CD4-positive, alpha-beta T cell treated with Interleukin-12 subunit alpha and Interleukin-12 subunit beta, for 1 hour (primary cell): ENCODE results near the gene ANKLE1.
A peak's percentile ranks its signal among the peaks of the same experiment; 100 is the strongest.

Experiments used
- DNase-seq: peaks from one replicate; pipeline ENCODE4 v3.0.0-alpha.2; 2020

The ANKLE1 gene

GRCh38 chr19:17309198-17309964 lies 27.7 kb downstream of the ANKLE1 start, which contains the start of gene DDA1:
Gene DDA1, plus strand, starts transcription at chr19:17309563. Its CDS starts 92 bp downstream, at chr19:17309655.
- peak; percentile 100 for DNase-seq

GRCh38 chr19:17309965-17310461 lies 28.3 kb downstream of the ANKLE1 start:
- DNase-seq, result no peak

- DNase-seq, result no peak
Measured at GRCh38 chr19:17311455-17312188, 29.9 kb downstream of the ANKLE1 start.

GRCh38 chr19:17312189-17313113 lies 30.8 kb downstream of the ANKLE1 start:
- DNase-seq, result no peak

- no peak for DNase-seq
Measured at GRCh38 chr19:17314007-17314593, 32.4 kb downstream of the ANKLE1 start.

- DNase-seq, result no peak
Measured at GRCh38 chr19:17318966-17319365, 37.3 kb downstream of the ANKLE1 start.

GRCh38 chr19:17319473-17320238 lies 38.0 kb downstream of the ANKLE1 start:
- no peak for DNase-seq

- no peak for DNase-seq
Measured at GRCh38 chr19:17320435-17320834, 38.7 kb downstream of the ANKLE1 start.

GRCh38 chr19:17321655-17322489 lies 40.2 kb downstream of the ANKLE1 start:
- DNase-seq, result no peak

- no peak for DNase-seq
Measured at GRCh38 chr19:17322854-17323253, 41.2 kb downstream of the ANKLE1 start.

- no peak for DNase-seq
Measured at GRCh38 chr19:17323300-17323963, 41.7 kb downstream of the ANKLE1 start.

GRCh38 chr19:17323964-17324332 lies 42.2 kb downstream of the ANKLE1 start:
- no peak for DNase-seq

GRCh38 chr19:17324357-17325114 lies 42.8 kb downstream of the ANKLE1 start:
- no peak for DNase-seq

- no peak for DNase-seq
Measured at GRCh38 chr19:17325133-17325532, 43.4 kb downstream of the ANKLE1 start.

GRCh38 chr19:17325881-17326594 lies 44.3 kb downstream of the ANKLE1 start:
- no peak for DNase-seq

- DNase-seq, result no peak
Measured at GRCh38 chr19:17326595-17326966, 44.9 kb downstream of the ANKLE1 start.

- DNase-seq, result no peak
Measured at GRCh38 chr19:17327068-17327653, 45.5 kb downstream of the ANKLE1 start.
